NCI-H187 treated with DMSO at 0.1 percent for 48 hours (cell line): Measurements from ENCODE around the gene DHX29.
"Not testable (repeated sequence)": the region's sequence is repeated elsewhere in the genome, so short reads cannot be mapped to it uniquely, and the experiment has no call there.

ENCODE experiments used
- DNase-seq: peaks from one replicate; lab custom pipeline; 2025; lab: John Stamatoyannopoulos, UW

Gene DHX29, protein sequence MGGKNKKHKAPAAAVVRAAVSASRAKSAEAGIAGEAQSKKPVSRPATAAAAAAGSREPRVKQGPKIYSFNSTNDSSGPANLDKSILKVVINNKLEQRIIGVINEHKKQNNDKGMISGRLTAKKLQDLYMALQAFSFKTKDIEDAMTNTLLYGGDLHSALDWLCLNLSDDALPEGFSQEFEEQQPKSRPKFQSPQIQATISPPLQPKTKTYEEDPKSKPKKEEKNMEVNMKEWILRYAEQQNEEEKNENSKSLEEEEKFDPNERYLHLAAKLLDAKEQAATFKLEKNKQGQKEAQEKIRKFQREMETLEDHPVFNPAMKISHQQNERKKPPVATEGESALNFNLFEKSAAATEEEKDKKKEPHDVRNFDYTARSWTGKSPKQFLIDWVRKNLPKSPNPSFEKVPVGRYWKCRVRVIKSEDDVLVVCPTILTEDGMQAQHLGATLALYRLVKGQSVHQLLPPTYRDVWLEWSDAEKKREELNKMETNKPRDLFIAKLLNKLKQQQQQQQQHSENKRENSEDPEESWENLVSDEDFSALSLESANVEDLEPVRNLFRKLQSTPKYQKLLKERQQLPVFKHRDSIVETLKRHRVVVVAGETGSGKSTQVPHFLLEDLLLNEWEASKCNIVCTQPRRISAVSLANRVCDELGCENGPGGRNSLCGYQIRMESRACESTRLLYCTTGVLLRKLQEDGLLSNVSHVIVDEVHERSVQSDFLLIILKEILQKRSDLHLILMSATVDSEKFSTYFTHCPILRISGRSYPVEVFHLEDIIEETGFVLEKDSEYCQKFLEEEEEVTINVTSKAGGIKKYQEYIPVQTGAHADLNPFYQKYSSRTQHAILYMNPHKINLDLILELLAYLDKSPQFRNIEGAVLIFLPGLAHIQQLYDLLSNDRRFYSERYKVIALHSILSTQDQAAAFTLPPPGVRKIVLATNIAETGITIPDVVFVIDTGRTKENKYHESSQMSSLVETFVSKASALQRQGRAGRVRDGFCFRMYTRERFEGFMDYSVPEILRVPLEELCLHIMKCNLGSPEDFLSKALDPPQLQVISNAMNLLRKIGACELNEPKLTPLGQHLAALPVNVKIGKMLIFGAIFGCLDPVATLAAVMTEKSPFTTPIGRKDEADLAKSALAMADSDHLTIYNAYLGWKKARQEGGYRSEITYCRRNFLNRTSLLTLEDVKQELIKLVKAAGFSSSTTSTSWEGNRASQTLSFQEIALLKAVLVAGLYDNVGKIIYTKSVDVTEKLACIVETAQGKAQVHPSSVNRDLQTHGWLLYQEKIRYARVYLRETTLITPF (N-terminal part only)

GRCh38 chr5:55307383-55308253 lies at the start of gene DHX29, which contains the start of gene MTREX:
Gene DHX29, minus strand, starts transcription at chr5:55307694. Its CDS starts 121 bp downstream, at chr5:55307573.
Gene MTREX, plus strand, starts transcription at chr5:55307989. Its CDS starts 25 bp downstream, at chr5:55308014.
- DNase-seq, result peak; percentile 77

DNA sequence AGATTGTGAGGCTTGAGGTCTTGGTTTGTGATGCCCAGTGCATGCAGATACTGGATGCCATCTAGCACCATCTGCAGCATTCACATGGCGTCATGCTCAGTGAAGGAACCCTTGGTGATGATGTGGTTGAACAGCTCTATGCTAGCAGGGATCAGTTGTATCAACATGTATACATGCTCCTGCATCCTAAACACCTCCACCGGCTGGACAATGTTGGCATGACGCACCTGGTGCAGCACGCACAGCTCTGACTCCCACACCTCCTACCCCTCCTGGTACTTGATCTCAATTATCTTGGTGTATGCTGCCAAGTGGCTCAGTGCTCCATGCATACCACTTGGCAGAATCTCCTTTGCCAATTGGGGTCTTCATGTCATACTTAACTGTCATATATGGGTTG lies 49.4 kb upstream of the DHX29 start:
- no peak for DNase-seq

GRCh38 chr5:55350754-55351153 lies 43.3 kb upstream of the DHX29 start:
- no peak for DNase-seq

DNA sequence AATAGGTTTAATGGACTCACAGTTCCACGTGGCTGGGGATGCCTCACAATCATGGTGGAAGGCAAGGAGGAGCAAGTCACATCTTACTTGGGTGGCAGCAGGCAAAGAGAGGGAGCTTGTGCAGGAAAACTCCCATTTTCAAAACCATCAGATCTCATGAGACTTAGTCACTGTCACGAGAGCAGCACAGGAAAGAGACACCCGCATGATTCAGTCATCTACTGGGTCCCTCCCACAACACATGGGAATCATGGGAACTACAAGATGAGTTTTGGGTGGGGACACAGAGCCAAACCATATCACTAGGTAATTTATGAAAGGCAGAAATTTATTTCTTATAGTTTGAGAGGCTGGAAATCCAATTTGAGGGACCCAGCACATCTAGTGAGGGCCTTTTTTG lies 40.3 kb upstream of the DHX29 start:
- no peak for DNase-seq

DNA sequence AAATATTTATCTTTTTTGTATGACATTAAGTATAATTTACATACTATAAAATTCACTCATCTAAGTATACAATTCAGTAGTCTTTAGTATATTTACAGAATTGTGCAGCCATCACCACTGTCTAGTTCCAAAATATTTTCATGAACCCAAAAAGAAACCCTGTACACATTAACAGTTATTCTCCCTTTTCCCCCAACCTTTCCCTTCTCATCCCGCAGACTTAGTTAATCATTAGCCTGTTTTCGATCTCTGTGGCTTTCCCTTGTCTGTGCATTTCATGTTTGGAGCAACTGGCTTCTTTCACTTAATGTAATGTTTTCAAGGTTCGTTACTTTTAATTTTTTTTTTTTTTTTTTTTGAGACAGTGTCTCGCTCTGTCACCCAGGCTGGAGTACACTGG lies 37.8 kb upstream of the DHX29 start:
- no peak for DNase-seq

DNA sequence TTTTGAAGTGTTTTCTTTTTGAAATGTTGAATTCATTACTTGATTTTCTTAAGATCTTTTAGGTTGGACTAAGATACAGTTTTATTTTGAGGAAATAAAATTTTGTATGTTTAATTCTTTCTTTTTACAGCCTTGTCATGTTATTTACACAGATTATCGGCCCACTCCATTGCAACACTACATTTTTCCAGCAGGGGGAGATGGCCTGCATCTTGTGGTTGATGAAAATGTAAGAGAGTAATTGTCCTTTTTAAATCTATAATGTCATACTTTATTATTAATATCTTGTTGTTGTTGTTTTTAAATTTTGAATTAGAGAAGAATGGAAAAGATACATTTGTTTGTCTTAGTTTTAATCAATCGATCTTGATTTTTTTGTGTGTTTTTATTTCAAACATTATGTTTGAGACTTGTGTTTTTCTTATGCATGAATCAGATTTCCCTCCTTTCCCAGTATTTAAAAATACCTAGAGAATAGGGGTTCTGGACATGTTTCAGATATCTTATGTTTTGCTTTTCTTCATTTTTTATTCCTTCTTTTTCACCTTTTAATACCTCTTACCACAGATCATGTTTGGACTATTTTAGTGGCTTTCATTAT lies 37.0 kb upstream of the DHX29 start:
- DNase-seq, result no peak

DNA sequence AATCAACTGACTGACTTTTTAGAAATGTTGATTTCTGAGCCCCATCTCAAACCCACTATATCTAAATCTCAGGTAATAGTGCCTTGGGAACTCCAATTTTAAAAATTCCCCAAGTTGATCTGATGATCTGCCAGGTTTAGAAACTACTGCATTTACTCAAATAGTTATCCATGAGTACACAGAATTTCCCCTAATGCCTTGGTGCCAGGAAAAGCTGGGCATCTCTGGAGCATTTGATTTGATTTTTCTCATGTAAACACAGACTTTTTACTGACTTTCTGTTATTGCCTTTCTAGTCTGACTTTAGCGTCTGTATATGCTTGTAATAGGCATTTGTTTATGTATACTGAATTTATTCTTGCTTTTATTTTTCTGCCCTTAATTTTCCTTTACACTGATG lies 36.1 kb upstream of the DHX29 start:
- DNase-seq, result no peak

DNA sequence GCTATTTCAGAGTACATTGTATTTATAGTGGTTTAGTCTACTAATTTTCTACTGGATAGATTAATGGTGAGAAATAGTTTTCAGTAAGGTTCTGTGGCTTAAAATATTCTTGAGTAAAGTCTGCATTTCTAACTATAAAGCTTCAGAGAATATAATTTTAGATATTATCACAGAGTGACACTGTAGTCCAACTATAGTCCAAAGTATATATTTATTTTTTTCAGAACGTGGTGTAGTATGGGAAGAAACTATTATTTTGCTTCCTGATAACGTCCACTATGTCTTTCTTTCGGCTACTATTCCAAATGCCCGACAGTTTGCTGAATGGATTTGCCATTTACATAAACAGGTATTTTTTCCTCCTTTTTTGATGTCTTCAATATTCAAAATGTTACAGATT lies 35.6 kb upstream of the DHX29 start:
- DNase-seq, result no peak

- no peak for DNase-seq
These were observed 31.3 kb upstream of the DHX29 start for GRCh38 chr5:55338810-55339243.

DNA sequence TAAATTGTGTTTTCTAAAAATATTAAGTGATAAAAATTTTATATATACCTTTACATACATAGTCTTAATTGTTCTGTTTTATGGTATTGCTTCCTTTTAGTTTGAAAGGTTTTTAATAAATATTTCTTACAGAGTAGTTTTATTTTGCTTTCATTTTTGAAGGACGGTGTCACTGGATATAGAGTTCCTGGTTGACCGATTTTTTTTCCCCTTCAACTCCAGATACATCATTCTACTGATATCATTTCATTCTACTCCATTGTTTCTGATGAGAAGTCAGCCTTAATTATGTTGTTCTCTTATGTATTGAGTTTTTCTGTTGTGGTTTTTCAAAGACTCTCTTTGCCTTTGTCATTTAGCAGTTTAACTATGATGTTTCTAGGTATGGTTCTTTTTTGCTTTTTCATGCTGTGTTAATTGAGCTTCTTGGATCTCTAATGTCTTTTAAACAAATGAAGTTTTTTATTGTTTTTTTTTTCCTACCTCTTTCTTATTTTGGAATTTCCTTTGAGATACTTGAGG lies 30.7 kb upstream of the DHX29 start:
- no peak for DNase-seq

DNA sequence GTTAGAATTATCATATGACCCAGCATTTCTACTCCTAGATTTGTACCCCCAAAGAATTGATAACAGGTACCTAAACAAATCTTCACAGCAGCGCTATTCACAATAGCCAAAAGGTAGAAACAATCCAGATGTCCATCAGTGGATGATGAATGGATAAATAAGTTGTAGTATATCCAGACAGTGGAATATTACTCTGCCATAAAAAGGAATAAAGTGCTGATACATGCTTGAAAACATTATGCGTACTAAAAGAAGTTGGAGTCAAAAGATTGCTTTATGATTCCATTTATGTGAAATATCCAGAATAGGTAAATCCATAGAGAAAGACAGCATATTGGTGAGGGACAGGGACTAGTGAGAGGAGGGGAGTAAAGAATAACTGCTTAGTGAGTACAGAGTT lies 26.3 kb upstream of the DHX29 start:
- no peak for DNase-seq

DNA sequence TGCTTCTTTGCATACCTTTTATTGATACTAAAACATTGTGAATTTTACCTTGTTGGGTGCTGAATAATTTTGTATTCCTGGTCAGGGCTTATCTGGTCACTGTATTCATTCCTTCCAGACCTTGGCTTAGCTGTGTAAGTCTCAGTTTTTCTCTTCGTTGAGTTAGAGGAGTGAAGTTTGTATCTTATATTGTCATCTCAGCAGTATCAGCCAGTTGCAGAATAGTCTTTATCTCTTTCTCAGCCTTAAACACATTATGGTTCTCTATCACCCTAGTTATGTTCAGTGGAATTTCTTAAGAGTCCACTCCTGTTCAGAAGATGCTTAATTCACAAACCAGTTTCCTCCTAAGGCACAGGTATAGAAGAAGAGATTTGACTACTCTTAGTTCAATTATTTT lies 25.5 kb upstream of the DHX29 start:
- no peak for DNase-seq

GRCh38 chr5:55331321-55331720 lies 23.8 kb upstream of the DHX29 start:
- no peak for DNase-seq

GRCh38 chr5:55327281-55327680 lies 19.8 kb upstream of the DHX29 start:
- no peak for DNase-seq

- DNase-seq, result no peak
These were observed 18.1 kb upstream of the DHX29 start for GRCh38 chr5:55325621-55326020.

DNA sequence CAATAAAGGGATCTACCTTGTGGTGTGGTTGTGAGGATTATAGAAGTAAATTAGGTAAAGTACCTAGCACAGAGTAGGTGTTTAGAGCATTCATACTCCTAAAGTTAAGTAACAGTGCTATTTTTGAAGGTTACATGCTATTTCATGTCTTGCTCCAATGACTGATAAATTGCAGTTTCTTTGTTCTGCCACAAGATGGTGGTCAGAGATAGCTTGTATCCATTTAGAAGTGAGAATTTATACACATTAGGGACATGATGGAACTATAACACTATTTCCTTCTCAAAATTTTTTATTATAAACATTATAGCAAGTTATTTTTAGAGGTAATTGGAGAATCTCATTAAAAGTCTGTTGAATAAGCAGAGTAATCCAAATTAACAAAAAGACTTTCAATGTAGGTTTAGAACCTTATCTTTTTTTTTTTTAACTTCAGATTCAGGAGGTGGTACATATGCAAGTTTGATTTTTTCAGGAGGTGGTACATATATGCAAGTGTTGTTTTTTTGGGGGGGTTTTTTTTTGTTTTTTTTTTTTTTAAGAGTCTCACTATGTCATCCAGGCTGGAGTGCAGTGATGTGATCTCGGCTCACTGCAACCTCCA lies 17.4 kb upstream of the DHX29 start:
- DNase-seq, result no peak

DNA sequence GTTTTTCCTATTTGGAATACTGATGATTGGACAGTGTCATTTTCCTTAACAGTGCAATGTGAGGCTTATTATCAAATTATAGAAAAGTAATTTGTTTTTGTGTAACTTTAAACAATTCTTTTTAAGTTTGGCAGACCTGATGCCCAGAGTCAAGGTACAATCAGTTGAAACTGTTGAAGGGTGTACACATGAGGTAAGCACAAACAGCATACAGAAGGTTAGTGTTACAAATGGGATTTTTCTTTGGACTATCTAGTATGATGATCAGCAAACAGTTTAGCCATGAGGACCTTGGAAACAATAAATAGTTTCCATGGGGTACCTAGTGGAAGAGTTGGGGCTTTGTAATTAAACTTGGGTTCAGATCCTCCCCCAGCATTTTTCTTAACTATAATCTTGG lies 16.5 kb upstream of the DHX29 start:
- DNase-seq, result no peak

DNA sequence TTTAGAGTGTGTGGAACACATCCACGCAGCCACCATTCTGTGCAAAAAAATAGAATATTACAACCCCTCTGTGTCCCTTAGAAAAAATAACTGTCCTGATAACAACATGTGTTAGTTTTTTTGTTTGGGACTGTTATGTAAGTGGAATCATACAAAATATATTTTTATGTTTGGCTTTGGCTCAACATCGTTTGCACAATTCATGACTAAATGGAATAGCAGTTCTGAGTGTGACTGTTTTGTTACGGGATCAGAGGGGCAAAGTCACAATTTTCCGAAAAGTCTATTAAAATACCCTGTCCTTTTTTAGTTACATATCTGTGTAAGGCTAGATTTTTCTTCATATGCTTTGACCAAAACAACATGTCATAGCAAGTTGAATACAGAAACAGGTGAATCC lies 13.1 kb upstream of the DHX29 start:
- DNase-seq, result no peak

- no peak for DNase-seq
These were observed 12.0 kb upstream of the DHX29 start for GRCh38 chr5:55319491-55319890.

DNA sequence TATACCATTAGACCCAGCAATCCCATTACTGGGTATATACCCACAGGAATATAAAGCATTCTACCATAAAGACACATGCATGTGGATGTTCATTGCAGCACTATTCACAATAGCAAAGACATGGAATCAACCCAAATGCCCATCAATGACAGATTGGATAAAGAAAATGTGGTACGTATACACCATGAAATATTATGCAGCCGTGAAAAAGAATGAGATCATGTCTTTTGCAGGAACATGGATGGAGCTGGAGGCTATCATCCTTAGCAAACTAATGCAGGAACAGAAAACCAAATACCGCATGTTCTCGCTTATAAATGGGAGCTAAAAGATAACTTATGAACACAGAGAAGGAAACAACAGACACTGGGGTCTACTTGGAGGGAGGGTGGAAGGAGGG lies 10.7 kb upstream of the DHX29 start:
- not testable (repeated sequence) for DNase-seq
